NCI-H1105 treated with DMSO at 0.1 percent for 48 hours (cell line): Measurements from ENCODE around the gene CCR3.

Source experiments
- DNase-seq: peaks from one replicate; lab custom pipeline; 2025; lab: John Stamatoyannopoulos, UW

CCR3 gene

GRCh38 chr3:46298871-46299607 lies 56.8 kb downstream of the CCR3 start:
- DNase-seq, result no peak

DNA sequence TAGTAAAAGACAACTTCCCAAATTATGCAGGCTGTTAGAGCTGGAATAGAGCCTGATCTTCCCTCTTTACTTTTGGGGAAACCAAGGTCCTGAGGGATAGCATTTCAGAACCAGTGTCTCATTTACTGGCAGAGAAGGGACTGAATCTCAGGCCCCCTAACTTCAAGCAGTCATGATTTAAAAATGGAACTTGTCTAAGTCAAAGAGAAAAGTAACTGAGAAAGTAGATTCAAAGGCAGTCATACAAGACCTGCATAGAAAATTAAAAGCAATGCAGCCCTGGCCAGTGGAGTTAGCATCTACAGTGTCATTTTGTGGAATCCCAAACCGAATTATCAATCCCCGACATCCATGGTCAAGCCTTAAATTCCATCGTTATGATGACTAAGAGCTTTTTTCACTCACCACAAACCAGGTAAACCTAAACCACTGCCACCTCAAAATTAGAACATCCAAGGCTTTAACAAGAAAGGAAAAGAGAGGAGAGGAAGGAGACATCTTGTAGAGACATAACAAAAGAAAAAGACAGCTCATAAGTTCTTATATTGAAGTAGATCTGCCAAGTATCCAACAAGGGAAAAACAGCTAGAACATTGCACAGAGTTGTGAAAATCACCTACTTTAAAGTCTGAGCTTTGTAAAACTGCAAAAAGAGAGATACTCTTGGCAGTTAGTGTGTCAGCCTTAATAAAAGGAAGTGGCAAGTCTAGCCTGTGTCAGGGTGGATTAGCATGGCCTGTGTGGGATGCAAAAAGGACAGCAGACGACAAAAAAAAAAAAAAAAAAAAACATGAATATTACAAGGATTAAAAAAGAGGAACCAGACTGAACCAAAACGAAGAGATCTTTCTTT lies 57.6 kb downstream of the CCR3 start:
- DNase-seq, result no peak

DNA sequence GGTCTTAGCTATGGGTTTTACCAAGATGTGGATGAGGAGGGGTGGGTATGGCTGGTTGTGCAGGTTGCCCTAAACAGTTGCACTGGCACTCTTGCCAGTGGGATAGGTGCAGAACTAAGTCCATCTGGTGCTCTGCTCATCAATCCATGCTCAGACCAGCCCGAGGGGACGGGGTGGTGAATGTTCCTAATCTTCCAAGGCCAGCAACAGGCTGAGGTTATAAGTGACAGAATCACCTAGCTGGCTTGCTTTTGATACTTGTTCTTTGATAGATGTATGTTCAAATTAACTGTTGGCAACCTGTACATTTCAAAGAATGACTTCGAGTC lies 58.2 kb downstream of the CCR3 start:
- no peak for DNase-seq

GRCh38 chr3:46301122-46301835 lies 59.0 kb downstream of the CCR3 start:
- no peak for DNase-seq

GRCh38 chr3:46303240-46303639 lies 61.0 kb downstream of the CCR3 start:
- no peak for DNase-seq

- no peak for DNase-seq
These were observed 62.5 kb downstream of the CCR3 start for GRCh38 chr3:46304739-46305138.

- DNase-seq, result no peak
These were observed 70.7 kb downstream of the CCR3 start for GRCh38 chr3:46312991-46313390.

DNA sequence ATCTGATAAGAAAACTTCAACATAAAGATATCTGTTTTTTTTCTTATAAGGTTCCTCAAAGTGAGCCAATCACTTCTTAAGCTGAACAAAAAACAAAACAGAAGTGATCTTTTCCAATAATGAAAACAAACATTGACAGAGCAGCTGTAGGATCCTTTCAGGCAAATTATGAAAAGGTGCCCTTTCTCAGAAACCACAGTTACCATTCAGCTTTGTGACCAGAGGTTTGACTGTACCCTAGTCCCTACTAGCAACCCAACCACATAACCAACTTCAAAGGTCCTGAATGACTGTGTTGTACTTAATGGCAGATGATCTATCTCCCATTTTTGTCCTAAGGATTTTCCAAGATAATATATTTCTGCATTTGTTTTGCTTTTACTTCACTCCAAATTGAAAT lies 72.3 kb downstream of the CCR3 start:
- no peak for DNase-seq

GRCh38 chr3:46316206-46316605 lies 73.9 kb downstream of the CCR3 start:
- no peak for DNase-seq
